Neutrophil (primary cell): Measurements from ENCODE around the gene CRB1.

ENCODE experiments used
- H3K27ac ChIP-seq: fragments of 200-600 bp; sonication (generic); 2 replicates; pipeline ENCODE4 v1.5.1; 2016; ENCODE audit warnings: mild to moderate bottlenecking, moderate library complexity
- H3K27me3 ChIP-seq: fragments of 200-600 bp; sonication (generic); 2 replicates; pipeline ENCODE4 v1.6.0; 2016; ENCODE audit warnings: mild to moderate bottlenecking
- H3K36me3 ChIP-seq: fragments of 200-600 bp; sonication (generic); 2 replicates; pipeline ENCODE4 v1.5.1; 2017
- H3K4me1 ChIP-seq, 2 experiments: fragments of 200-600 bp in 1 of 2; sonication (generic) in 1 of 2; 1 replicate in 1 of 2; 2 replicates in 1 of 2; pipeline versions ENCODE4 v1.5.1 to v1.6.1; 2013 to 2016; ENCODE audit warnings: low read depth in 1 of 2, low read length in 1 of 2, mild to moderate bottlenecking in 1 of 2, moderate library complexity in 1 of 2; ENCODE audit not compliant: control insufficient read depth in 1 of 2, insufficient read depth in 1 of 2
- H3K4me3 ChIP-seq, 2 experiments: fragments of 200-600 bp in 1 of 2; sonication (generic) in 1 of 2; 1 replicate in 1 of 2; 2 replicates in 1 of 2; pipeline ENCODE4 v1.5.1; 2013 to 2016; ENCODE audit warnings: low read depth in 1 of 2, low read length in 1 of 2, mild to moderate bottlenecking in 1 of 2, moderate library complexity in 1 of 2
- H3K9me3 ChIP-seq: fragments of 200-600 bp; sonication (generic); 2 replicates; pipeline ENCODE4 v1.5.1; 2016
- TF ChIP-seq, protein P1 (sequence below): fragments of 200-600 bp; sonication (generic); IDR thresholded peaks from 2 replicates; pipeline ENCODE4 v1.5.1; 2016; ENCODE audit warnings: antibody characterized with exemption

CRB1 gene

DNA sequence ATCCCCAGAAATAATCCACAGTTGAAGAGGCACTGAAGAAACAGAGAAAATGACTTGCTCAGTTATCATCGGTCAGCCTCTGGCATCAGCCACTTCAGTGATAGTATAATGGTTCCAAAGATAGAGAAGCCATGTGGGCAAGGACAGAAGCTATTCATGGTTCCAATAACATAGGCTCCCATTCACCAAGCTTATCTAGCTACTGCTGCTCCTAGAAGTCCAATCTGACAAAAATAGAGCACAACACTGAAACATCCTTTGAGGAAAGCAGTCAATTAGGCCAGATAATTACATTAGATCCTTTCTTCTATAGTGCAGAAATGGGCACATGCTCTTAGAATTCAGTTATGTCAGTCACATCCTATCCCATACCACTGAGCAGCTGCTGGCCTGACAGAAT, 33.5 kb upstream of the CRB1 start:
- H3K27ac ChIP-seq = no peak overlapping the region
- H3K4me1 ChIP-seq = no peaks in the 10 kb centered on the region
- no peaks in the 10 kb centered on the region for H3K36me3 ChIP-seq
- H3K9me3 ChIP-seq = no peaks in the 10 kb centered on the region
- TF ChIP-seq, protein P1, sequence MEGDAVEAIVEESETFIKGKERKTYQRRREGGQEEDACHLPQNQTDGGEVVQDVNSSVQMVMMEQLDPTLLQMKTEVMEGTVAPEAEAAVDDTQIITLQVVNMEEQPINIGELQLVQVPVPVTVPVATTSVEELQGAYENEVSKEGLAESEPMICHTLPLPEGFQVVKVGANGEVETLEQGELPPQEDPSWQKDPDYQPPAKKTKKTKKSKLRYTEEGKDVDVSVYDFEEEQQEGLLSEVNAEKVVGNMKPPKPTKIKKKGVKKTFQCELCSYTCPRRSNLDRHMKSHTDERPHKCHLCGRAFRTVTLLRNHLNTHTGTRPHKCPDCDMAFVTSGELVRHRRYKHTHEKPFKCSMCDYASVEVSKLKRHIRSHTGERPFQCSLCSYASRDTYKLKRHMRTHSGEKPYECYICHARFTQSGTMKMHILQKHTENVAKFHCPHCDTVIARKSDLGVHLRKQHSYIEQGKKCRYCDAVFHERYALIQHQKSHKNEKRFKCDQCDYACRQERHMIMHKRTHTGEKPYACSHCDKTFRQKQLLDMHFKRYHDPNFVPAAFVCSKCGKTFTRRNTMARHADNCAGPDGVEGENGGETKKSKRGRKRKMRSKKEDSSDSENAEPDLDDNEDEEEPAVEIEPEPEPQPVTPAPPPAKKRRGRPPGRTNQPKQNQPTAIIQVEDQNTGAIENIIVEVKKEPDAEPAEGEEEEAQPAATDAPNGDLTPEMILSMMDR = no peak
- H3K27me3 ChIP-seq = no peaks in the 10 kb centered on the region
- no peak overlapping the region for H3K4me3 ChIP-seq

DNA sequence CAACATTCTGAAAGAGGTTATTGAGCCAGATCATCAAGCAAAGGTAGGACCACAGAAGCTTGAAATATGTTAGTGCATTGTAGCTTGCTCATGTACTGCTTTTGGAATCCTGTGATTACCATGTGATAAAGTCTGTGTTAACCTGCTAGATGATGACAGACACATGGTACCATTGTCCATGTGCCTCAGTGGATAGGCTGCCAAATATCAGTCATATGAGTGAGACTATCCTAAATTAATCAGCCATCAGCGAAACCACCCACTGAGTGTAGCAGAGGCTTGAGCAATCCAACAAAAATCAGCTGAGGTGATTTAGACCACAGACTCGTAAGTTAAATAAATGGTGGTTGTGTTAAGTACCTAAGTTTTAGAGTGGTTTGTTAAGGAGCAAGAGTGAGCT, 32.7 kb upstream of the CRB1 start:
- no peaks in the 10 kb centered on the region for H3K9me3 ChIP-seq
- TF ChIP-seq, protein P1 = no peak

DNA sequence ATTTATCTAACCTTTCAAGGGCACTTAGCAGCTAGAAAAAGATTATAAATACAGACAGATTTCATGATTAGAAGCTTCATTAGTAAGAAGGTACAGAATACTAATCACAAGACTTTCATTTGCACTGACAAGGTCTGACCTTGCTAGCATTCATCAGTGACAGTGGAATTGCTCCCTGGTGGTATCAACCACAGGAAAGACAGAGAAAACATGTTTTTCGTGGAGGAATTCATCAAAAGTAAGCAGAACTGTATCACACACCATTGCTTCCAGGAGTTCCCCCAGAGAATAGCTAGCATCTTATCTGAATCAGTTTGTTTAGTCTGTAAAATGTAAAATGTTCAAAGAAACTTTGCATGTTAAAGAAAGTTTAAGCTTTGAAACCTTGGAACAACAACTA, 20.6 kb upstream of the CRB1 start:
- TF ChIP-seq, protein P1 = no peak
- Histone ChIP-seq H3K27me3 (no peaks in the 10 kb centered on the region), H3K27ac (no peak overlapping the region), H3K9me3 (no peaks in the 10 kb centered on the region), H3K36me3 (no peaks in the 10 kb centered on the region), H3K4me1 (no peaks in the 10 kb centered on the region), H3K4me3 (no peak overlapping the region)

More for the DNA sequence above, 32.7 kb upstream of the CRB1 start:
- no peak overlapping the region for H3K27ac ChIP-seq
- H3K36me3 ChIP-seq = no peaks in the 10 kb centered on the region
- no peaks in the 10 kb centered on the region for H3K4me1 ChIP-seq
- no peak overlapping the region for H3K4me3 ChIP-seq
- no peaks in the 10 kb centered on the region for H3K27me3 ChIP-seq

DNA sequence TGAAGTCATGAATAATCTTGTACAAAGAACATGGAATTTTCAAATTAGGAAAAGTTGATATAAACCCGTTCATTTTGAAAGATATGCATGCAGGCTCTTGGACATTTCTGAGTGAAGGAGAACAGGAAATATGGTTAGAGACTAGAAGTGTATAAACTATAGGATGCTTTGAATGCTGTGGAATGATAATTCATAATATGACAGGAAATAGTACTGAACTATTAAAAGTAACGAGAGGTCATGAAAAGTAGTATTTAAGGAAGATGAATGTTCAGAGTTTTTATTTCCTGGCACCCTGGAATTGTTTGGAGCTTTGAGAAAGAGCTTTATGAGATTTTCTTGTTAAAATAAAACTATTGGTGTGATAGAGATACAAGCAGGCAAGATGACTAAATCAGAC, 18.7 kb upstream of the CRB1 start:
- H3K4me1 ChIP-seq = no peaks in the 10 kb centered on the region
- no peaks in the 10 kb centered on the region for H3K9me3 ChIP-seq
- no peaks in the 10 kb centered on the region for H3K27me3 ChIP-seq
- TF ChIP-seq, protein P1 = no peak
- no peak overlapping the region for H3K27ac ChIP-seq
- no peak overlapping the region for H3K4me3 ChIP-seq
- H3K36me3 ChIP-seq = no peaks in the 10 kb centered on the region

DNA sequence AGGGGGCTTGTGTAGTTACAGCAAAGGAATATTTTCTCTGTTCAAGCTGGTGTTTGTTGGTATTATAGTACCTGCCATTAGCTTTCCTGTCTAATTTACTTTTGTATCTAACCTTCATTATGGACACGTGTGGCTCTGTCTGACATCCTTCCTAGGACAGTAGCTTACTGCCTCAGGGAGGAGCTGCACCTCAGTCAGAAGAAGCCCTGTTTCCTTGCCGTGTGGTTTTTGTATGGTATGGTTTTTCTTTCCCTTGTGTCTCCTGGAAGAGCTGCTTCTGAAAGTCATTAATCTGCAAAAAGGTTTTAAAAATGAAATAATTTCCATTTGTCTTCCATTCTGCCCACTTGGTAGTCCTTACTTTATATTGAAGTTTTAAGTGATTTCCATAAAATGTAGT, 17.4 kb upstream of the CRB1 start:
- H3K9me3 ChIP-seq = no peaks in the 10 kb centered on the region
- H3K4me1 ChIP-seq = no peaks in the 10 kb centered on the region
- no peaks in the 10 kb centered on the region for H3K36me3 ChIP-seq
- no peaks in the 10 kb centered on the region for H3K27me3 ChIP-seq
- TF ChIP-seq, protein P1 = no peak
- H3K27ac ChIP-seq = no peak overlapping the region
- H3K4me3 ChIP-seq = no peak overlapping the region

DNA sequence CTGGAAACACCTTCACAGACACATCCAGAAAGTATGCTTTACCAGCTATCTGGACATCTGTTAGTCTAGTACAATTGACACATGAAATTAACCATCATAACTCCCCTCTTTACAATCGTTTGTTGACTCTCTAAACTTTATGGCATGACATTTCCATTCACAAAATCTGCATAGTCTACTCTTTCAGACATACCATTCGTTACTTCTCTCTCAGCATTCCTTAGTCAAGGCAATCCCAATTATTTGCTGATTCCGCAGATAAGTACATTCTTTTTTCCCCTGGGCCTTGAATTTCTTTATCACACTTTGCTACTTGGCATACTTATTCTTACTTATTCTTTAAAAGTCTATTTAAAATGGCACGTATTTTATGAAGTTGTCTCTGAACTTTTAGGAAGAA, 15.1 kb upstream of the CRB1 start:
- Histone ChIP-seq H3K36me3 (no peaks in the 10 kb centered on the region), H3K4me1 (no peaks in the 10 kb centered on the region), H3K27me3 (no peaks in the 10 kb centered on the region), H3K4me3 (no peak overlapping the region), H3K9me3 (no peaks in the 10 kb centered on the region), H3K27ac (no peak overlapping the region)
- TF ChIP-seq, protein P1 = no peak
